Subcutaneous adipose tissue (tissue), 4 donors: ENCODE measurements around the gene KIF1C. TPM values are rescaled to one million over a fixed set of nuclear protein-coding genes. Genes with fewer than 3 reads are reported as not detected.

Experiments used
- total RNA-seq, 4 donors: library from RNA; depleted of rRNA; stranded (reverse); fragments of >200 nt; gene quantifications; one replicate each; pipeline ENCODE4 v1.1.0, GENCODE V29; 2016
- TF ChIP-seq, protein P1 (sequence below): fragments of 450-650 bp; IDR thresholded peaks from one replicate; pipeline ENCODE4 v1.5.1; 2016; ENCODE audit warnings: low read depth, mild to moderate bottlenecking, control low read depth, antibody characterized with exemption, moderate library complexity

Gene KIF1C
- total RNA-seq, 4 donors from 2014 or later: 32.3 to 162 (median 65.2) TPM

DNA sequence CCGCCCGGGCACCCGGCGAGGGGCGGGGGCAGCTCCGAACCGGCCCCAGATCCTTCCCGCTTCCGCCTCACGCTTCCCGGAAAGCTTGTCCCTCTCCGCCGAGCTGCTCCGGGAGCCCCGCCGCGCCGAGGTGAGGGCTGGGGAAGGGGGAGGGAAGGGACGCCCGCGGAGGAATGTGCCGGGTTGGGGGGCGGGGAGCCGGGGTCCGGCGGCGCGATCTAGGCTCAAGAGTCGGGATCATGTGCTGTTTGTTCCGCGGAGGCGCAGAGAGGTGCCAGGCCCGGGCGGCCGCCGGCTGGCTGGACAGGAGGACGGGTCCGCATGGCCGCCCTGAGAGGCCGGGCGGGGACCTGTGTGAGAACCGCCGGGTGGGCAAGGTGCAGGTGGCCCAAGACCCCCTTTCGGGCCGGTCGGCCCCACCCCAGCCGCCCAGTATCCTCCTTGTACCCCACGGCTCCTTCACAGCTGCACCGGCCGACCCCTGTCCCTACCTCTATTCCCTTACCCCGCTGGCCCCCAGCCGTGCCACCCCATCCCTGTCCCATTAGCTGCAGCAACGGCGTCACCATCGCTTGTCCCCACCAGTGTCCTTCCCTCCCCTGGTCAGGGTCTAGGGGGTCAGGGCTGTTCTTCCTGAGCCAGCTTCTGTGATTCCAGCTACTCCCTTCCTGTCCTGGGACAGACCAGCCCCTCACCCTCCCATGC, 429 bp downstream of the KIF1C start:
- TF ChIP-seq, protein P1, sequence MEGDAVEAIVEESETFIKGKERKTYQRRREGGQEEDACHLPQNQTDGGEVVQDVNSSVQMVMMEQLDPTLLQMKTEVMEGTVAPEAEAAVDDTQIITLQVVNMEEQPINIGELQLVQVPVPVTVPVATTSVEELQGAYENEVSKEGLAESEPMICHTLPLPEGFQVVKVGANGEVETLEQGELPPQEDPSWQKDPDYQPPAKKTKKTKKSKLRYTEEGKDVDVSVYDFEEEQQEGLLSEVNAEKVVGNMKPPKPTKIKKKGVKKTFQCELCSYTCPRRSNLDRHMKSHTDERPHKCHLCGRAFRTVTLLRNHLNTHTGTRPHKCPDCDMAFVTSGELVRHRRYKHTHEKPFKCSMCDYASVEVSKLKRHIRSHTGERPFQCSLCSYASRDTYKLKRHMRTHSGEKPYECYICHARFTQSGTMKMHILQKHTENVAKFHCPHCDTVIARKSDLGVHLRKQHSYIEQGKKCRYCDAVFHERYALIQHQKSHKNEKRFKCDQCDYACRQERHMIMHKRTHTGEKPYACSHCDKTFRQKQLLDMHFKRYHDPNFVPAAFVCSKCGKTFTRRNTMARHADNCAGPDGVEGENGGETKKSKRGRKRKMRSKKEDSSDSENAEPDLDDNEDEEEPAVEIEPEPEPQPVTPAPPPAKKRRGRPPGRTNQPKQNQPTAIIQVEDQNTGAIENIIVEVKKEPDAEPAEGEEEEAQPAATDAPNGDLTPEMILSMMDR: no peak

- TF ChIP-seq, protein P1: no peak
These were observed 1.1 kb downstream of the KIF1C start for GRCh38 chr17:4998732-4999429.

- TF ChIP-seq, protein P1: no peak
These were observed 1.8 kb downstream of the KIF1C start for GRCh38 chr17:4999430-5000093.

- TF ChIP-seq, protein P1: no peak
These were observed 2.5 kb downstream of the KIF1C start for GRCh38 chr17:5000237-5000639.

GRCh38 chr17:5002121-5002788, 4.5 kb downstream of the KIF1C start:
- TF ChIP-seq, protein P1: no peak

GRCh38 chr17:5003214-5003867, 5.6 kb downstream of the KIF1C start:
- TF ChIP-seq, protein P1: no peak
